Activated CD8-positive, alpha-beta memory T cell treated with anti-CD3 and anti-CD28 coated beads, Interleukin-2, amount 50 U/mL, for 1 hour (primary cell): ENCODE data around the gene LARP1.

ENCODE experiments used
- DNase-seq: peaks from one replicate; pipeline ENCODE4 v3.0.0-alpha.2; 2020; ENCODE audit errors: extremely low read depth

LARP1 gene

GRCh38 chr5:154762261-154762660 is 7.1 kb downstream of the LARP1 start:
- no peak for DNase-seq

GRCh38 chr5:154762700-154763099 is 7.5 kb downstream of the LARP1 start:
- DNase-seq, result no peak

- no peak for DNase-seq
Measured at GRCh38 chr5:154764967-154765366, 9.8 kb downstream of the LARP1 start.

DNA sequence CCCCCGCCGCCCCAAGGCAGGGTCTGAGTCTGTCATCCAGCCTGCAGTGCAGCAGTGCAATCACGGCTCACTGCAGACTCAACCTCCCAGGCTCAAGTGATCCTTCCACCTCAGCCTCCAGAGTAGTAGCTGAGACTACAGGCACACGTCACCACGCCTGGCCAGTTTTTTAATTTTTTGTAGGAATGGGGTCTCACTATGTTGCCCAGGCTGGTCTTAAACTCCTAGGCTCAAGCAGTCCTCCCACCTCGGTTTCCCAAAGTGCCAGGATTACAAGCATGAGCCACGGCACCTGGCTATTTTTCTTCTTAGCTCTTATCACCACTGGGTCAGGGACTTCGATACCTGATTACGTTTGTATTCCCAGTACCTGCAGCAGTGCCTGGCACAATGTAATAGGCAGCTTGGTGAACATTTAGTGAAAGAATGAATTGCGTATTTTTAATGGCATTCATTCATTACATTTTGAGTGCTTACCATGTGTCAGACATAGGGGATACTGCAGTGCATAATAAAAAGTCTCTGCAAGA is 10.3 kb downstream of the LARP1 start:
- DNase-seq, result no peak

- no peak for DNase-seq
Measured at GRCh38 chr5:154766558-154767281, 11.5 kb downstream of the LARP1 start.

DNA sequence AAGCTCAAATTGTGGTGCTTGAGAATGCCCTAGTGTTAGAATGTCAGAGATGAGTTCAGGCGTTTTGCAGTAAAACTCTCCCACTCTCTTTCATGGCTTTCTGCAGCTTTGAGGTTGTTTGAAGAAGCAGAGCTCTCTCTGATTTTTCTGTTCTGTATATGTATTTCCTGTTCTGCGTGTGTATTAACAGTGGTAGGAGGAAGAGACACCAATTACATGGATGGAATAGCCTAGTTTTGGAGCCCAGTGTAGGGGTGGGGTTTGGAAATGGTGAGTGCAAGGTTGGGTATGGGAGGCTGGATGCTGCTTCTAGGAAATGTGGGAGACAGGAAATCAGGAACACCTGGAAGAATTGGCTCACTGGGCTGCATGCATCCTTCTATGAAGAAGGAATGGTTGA is 12.4 kb downstream of the LARP1 start:
- DNase-seq, result no peak

GRCh38 chr5:154768207-154768606 is 13.0 kb downstream of the LARP1 start:
- DNase-seq, result no peak

GRCh38 chr5:154770111-154770510 is 14.9 kb downstream of the LARP1 start:
- DNase-seq, result no peak

- DNase-seq, result no peak
Measured at GRCh38 chr5:154771383-154771901, 16.3 kb downstream of the LARP1 start.

GRCh38 chr5:154773326-154773725 is 18.1 kb downstream of the LARP1 start:
- DNase-seq, result no peak

- DNase-seq, result no peak
Measured at GRCh38 chr5:154776167-154776566, 21.0 kb downstream of the LARP1 start.

DNA sequence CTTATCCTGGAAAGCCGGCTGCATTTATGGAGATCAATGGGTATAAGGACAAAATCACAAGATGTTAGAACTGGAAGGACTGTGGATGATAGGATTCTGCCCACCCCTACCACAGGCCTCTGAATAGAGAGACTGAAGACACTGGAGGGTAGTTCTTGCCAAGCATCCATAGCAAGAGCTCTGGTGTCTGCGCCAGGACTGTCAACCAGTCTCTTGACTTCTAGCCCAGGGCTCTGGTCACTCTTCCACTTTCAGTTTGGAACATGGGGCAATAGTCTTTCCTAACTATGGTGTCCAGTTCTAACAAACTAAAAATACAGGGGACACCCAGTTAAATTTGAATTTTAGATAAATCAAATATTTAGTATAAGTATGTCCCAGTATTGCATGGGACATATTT is 23.4 kb downstream of the LARP1 start:
- no peak for DNase-seq

DNA sequence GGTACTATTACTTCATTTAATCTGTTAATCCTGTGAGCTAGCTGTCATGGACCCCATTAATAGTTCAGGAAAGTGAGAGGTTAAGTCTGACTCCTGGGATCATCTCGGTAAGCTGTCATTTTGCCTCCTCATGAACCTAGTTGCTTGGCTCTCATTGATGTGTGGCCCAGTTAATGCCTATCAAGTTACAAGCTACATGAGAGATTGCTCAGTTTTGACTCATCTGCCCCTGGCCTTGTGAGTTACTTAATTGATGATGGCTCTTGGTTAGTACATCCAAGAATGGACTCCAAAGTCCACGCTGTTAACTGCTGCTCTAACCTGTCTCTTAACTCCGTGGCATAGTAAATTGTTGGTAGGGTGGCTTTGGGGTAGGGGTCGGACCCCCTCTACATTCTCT is 23.9 kb downstream of the LARP1 start:
- DNase-seq, result no peak

DNA sequence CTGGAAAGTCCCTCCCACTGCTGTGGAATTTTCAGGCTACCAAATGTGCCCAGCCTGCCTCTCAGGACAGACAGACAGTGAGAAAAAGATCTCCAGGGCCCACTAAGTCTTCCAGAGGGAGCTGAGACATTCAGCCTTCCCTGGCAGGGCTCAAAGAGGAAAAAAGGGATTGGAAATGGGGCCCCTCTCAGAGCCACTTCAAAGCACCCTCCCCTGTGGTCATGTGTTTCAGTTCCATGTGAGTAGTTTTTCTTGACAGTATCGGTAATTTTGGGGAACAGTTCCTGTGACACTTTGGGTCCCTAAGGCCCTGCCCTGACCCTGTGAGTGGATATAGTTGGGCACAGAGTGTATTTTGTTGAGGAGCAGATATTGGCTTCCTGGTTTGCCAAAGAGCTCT is 25.0 kb downstream of the LARP1 start:
- DNase-seq, result no peak

- DNase-seq, result no peak
Measured at GRCh38 chr5:154782326-154782725, 27.1 kb downstream of the LARP1 start.

DNA sequence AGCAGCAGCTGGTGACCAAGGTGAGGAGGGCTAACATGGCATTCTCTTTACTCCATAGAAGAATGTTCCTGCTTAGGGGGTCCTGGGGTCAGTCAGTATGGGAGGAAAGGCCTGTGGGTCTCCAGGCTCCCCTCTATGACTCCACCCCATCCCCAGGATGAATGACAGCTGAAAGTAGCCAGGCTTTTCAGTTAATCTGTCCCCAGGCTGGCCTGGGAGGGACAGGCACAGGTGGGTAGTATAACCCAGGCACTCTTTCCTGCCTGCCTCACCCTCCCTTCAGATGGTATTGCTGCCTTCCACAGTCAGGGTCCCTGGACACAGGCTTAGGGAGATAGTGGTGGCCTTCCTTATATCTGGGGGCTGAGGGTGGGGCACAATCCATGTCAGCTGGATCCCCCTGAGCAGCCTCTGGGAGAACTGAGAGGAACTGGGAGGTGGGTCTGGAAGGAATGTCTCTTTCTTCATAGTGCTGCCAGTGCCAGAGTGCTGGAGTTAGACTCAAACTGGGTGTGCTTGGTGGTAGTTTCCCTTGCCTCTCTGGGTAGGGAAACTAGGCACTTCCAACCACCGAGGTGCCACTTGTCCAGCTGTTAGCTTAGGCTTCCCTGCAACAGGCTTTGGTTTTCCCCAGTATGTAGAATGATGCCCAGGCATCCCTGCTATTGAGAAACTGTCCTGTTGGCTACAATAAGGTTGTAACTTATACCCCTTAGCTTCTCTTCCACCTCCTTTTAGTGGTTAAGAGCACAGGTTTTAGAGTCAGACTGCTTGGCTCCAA is 27.8 kb downstream of the LARP1 start:
- no peak for DNase-seq

DNA sequence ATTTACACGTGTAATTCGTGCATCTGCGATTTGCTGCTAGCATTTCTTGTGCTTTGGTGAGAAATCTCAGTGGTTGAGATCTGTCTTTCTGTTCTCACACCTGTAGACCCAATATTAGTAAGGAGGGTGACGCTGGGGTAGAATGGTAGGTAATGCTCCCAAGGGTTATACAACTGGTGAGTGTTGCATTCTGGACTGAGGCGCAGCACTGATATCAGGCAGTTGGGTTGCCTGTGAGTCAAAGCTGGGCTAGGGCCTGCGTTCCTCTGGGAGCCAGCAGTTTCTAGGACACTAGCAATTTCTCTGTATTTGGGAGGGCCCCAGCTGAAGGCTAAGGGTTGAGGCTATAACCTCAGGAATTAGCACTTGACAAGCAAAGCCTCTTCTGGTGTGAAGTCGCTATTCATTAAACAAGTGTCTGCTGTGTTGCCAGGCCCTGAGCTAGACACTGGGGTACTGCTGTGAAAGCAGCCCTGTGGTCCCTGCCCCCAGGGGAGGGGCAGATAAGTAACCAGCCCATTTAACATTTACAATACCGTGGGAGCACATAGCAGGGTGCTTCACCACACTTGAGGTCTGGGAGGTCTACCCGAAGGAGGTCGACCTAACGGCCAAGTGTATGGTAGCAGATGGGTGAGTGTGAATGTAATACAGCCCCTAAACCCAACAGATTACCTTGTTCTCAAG is 28.7 kb downstream of the LARP1 start:
- no peak for DNase-seq

DNA sequence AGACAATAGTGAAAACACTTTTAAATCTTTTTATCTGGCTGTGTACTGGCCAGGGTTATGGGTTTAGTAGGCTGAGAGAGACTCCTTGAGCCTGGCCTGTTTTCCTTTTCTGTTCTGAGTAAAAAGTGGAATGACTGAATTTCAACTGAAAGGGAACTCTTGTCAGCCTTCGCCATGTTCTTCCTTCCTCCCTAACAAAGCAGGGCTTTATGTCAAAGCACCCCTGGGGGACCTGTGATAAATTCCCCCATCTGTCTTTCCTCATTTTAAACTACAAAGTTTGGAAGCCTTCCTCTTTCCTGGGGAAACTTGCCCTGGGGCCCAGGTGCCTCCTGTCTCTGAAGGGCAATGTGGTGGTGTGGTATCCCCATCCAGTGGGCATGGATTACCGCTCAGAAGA is 29.7 kb downstream of the LARP1 start:
- no peak for DNase-seq

- DNase-seq, result no peak
Measured at GRCh38 chr5:154786414-154786813, 31.2 kb downstream of the LARP1 start.

GRCh38 chr5:154788212-154788611 is 33.0 kb downstream of the LARP1 start:
- no peak for DNase-seq

DNA sequence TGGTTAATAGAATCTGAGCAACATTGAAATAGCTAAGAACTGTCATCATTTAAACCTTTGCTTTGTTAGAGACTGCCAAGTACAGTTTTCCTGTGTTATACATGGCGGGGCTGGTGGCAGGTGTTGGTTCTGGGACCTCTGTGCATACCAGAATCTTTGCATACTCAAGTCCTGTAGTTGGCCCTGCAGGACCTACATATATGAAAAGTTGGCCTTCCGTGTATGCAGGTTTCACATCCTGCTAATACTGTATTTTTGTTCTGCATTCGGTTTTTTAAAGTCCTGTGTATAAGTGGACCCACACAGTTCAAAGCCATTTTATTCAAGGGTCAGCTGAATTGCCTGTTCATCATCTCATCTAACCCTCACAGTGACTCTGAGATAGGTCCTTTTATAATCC is 36.4 kb downstream of the LARP1 start:
- DNase-seq, result no peak
